CD4-positive, alpha-beta T cell (primary cell): ENCODE measurements around the gene NKAIN1. TPM values are rescaled to one million over a fixed set of nuclear protein-coding genes. Genes with fewer than 3 reads are reported as not detected.

Experiments used
- ATAC-seq: fragments of 200-7000 bp; cut with Tn5 transposase; one replicate; pipeline ENCODE4 v1.10.0; 2022; ENCODE audit warnings: mild to moderate bottlenecking; ENCODE audit not compliant: poor library complexity
- CTCF ChIA-PET: fragments of 350-600 bp; sonication (Branson Sonifier 250); formaldehyde crosslinking; loops from one replicate; lab custom pipeline; 2021; ENCODE audit warnings: antibody characterized with exemption, inconsistent platforms; lab: Charles Lee
- POLR2A ChIA-PET: fragments of 350-600 bp; sonication (Branson Sonifier 250); formaldehyde crosslinking; loops from one replicate; lab custom pipeline; 2021; ENCODE audit warnings: antibody characterized with exemption, inconsistent platforms; lab: Charles Lee
- DNase-seq, 14 experiments: peaks; one replicate each; pipeline ENCODE4 v3.0.0-alpha.2; 2013 to 2020; ENCODE audit warnings: mixed read lengths in 2 of 14
- H3K27ac ChIP-seq, 2 donors: one replicate each; pipeline versions ENCODE4 v1.5.1 to v1.7.0; 2013; ENCODE audit warnings: low read length in 2 of 2, low read depth in 1 of 2, mild to moderate bottlenecking in 1 of 2
- H3K27me3 ChIP-seq, 2 experiments: 1 replicate in 1 of 2; 2 replicates in 1 of 2; pipeline versions ENCODE4 v1.6.1 to v1.7.0; 2013; ENCODE audit warnings: low read length in 2 of 2, control low read depth in 1 of 2, mild to moderate bottlenecking in 1 of 2, moderate library complexity in 1 of 2; ENCODE audit not compliant: insufficient read depth in 2 of 2, control insufficient read depth in 1 of 2
- H3K36me3 ChIP-seq: one replicate; pipeline ENCODE4 v1.6.1; 2013; ENCODE audit warnings: low read length, control low read depth; ENCODE audit not compliant: insufficient read depth
- H3K4me1 ChIP-seq: one replicate; pipeline ENCODE4 v1.6.1; 2013; ENCODE audit warnings: low read length, control low read depth; ENCODE audit not compliant: insufficient read depth
- H3K4me3 ChIP-seq: one replicate; pipeline ENCODE4 v1.5.1; 2013; ENCODE audit warnings: mild to moderate bottlenecking, low read length, moderate library complexity
- H3K9me3 ChIP-seq, 2 experiments: 1 replicate in 1 of 2; 2 replicates in 1 of 2; pipeline versions ENCODE4 v1.6.1 to v1.7.0; 2013; ENCODE audit warnings: low read length in 2 of 2, mild to moderate bottlenecking in 2 of 2, control low read depth in 1 of 2, moderate library complexity in 1 of 2; ENCODE audit not compliant: control insufficient read depth in 1 of 2, insufficient read depth in 1 of 2
- H3K27ac Mint-ChIP-seq: one replicate; pipeline ENCODE4 v1.8.0; 2020; ENCODE audit warnings: mixed read lengths
- H3K27me3 Mint-ChIP-seq: one replicate; pipeline ENCODE4 v1.8.0; 2021; ENCODE audit warnings: mixed read lengths
- H3K36me3 Mint-ChIP-seq: one replicate; pipeline ENCODE4 v1.8.0; 2021; ENCODE audit warnings: low read depth, mixed read lengths
- H3K4me1 Mint-ChIP-seq: one replicate; pipeline ENCODE4 v1.8.0; 2021; ENCODE audit warnings: low read depth, mixed read lengths
- H3K4me3 Mint-ChIP-seq: one replicate; pipeline ENCODE4 v1.8.0; 2020; ENCODE audit warnings: mild to moderate bottlenecking, mixed read lengths
- H3K9me3 Mint-ChIP-seq: one replicate; pipeline ENCODE4 v1.8.0; 2020; ENCODE audit warnings: mixed read lengths
- CTCF ChIP-seq: fragments of 200-600 bp; IDR thresholded peaks from one replicate; pipeline ENCODE4 v1.8.0; 2022; ENCODE audit warnings: antibody characterized with exemption, mild to moderate bottlenecking
- intact Hi-C, 2 experiments: fragments of 100-400 bp; cut with DNase I in 1 of 2; cut with micrococcal nuclease in 1 of 2; formaldehyde crosslinking; loops; one replicate each; pipeline versions ENCODE4 v1.15.1 to v1.9.0; 2023 to 2025; cut with DNase I, micrococcal nuclease
- total RNA-seq, 174 experiments: library from RNA in 2 of 174; stranded (reverse) in 2 of 174; gene quantifications; one replicate each; pipeline ENCODE4 v1.2.3 and lab custom pipeline; 2021 to 2026

Gene NKAIN1
- total RNA-seq, 2 experiments from 2014 or later, result not detected

DNA sequence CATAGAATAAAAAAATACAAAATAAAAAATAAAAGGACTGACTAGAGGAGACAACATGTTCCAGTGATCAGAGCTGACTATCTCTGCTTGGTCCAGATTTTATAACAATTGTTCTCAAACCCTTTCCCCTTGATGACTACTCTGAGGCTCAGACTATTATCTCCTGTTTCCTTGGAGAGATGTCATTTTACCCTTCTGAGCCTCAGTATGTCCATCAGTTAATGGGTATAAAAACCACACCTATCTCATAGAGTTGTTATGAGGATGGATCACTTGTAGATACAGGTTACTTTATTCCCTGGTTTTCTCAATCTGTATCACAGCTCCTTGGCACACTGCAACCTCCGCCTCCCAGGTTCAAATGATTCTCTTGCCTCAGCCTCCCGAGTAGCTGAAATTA is 7.0 kb downstream of the NKAIN1 start:
- CTCF ChIA-PET, result no interaction called here

DNA sequence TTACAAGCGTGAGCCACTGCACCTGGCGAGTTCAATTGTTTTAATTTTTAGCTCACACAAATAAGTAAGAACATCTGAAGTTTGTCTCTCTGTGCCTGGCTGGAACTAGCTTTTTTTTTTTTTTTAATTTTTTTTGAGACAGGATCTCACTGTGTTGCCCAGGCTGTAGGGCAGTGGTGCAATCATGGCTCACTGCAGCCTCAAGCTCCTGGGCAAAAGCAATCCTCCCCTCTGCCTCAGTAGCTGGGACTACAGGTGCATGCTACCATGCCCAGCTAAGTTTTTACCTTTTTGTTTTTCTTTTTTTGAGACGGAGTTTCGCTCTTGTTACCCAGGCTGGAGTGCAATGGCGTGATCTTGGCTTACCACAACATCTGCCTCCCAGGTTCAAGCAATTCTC is 7.9 kb downstream of the NKAIN1 start:
- no peaks in the 10 kb centered on the region for H3K36me3 Mint-ChIP-seq
- CTCF ChIA-PET, result no interaction called here
- Histone ChIP-seq H3K4me1 (no peaks in the 10 kb centered on the region), H3K4me3 (no peak overlapping the region), H3K9me3 (no peaks in the 10 kb centered on the region), H3K27ac (no peak overlapping the region), H3K27me3 (peaks cover 16% of the 10 kb centered on the region in 2 experiments), H3K36me3 (no peaks in the 10 kb centered on the region)
- no peak for TF ChIP-seq CTCF
- intact Hi-C loops, result no loop called here
- H3K9me3 Mint-ChIP-seq, result no peaks in the 10 kb centered on the region
- no peaks in the 10 kb centered on the region for H3K4me1 Mint-ChIP-seq
- DNase-seq (no peak), ATAC-seq (no peak)
- no peak overlapping the region for H3K27ac Mint-ChIP-seq
- H3K27me3 Mint-ChIP-seq, result peaks cover 38% of the 10 kb centered on the region
- no peak overlapping the region for H3K4me3 Mint-ChIP-seq
- POLR2A ChIA-PET, result no interaction called here

More for the DNA sequence above, 7.0 kb downstream of the NKAIN1 start:
- no peaks in the 10 kb centered on the region for H3K9me3 ChIP-seq
- H3K4me1 ChIP-seq, result no peaks in the 10 kb centered on the region
- Mint-ChIP-seq H3K4me3 (no peak overlapping the region), H3K36me3 (no peaks in the 10 kb centered on the region), H3K9me3 (no peaks in the 10 kb centered on the region), H3K4me1 (no peaks in the 10 kb centered on the region), H3K27ac (no peak overlapping the region), H3K27me3 (peaks cover 44% of the 10 kb centered on the region)
- intact Hi-C loops, result no loop called here
- DNase-seq (no peak), ATAC-seq (no peak)
- no peak overlapping the region for H3K4me3 ChIP-seq
- POLR2A ChIA-PET, result no interaction called here
- no peaks in the 10 kb centered on the region for H3K36me3 ChIP-seq
- peaks cover 25% of the 10 kb centered on the region in 2 experiments for H3K27me3 ChIP-seq
- no peak overlapping the region for H3K27ac ChIP-seq
- no peak for TF ChIP-seq CTCF

GRCh38 chr1:31230378-31230777 is 9.3 kb downstream of the NKAIN1 start:
- H3K9me3 ChIP-seq, result no peaks in the 10 kb centered on the region
- ChIA-PET CTCF (no interaction called here), POLR2A (no interaction called here)
- DNase-seq, result no peak
- Mint-ChIP-seq H3K27me3 (peaks cover 23% of the 10 kb centered on the region), H3K4me1 (no peaks in the 10 kb centered on the region), H3K36me3 (no peaks in the 10 kb centered on the region), H3K9me3 (no peaks in the 10 kb centered on the region), H3K4me3 (no peak overlapping the region), H3K27ac (no peak overlapping the region)
- H3K4me3 ChIP-seq, result no peak overlapping the region
- H3K27ac ChIP-seq, result no peak overlapping the region
- TF ChIP-seq CTCF, result no peak
- ATAC-seq, result no peak
- H3K36me3 ChIP-seq, result no peaks in the 10 kb centered on the region
- H3K4me1 ChIP-seq, result no peaks in the 10 kb centered on the region
- intact Hi-C loops, result no loop called here
- peaks cover 2 to 9% of the 10 kb centered on the region in 2 experiments for H3K27me3 ChIP-seq
